Stimulated activated CD4-positive, alpha-beta T cell treated with anti-CD3 and anti-CD28 coated beads, Interleukin-2, amount 100 ng/mL, for 24 hours (primary cell): ENCODE results near the gene NEK8.
"Not testable (repeated sequence)": the region's sequence is repeated elsewhere in the genome, so short reads cannot be mapped to it uniquely, and the experiment has no call there.

ENCODE experiments used
- DNase-seq, 2 donors: peaks; one replicate each; pipeline ENCODE4 v3.0.0-alpha.2; 2020

Gene NEK8

GRCh38 chr17:28710861-28711722, 17.5 kb upstream of the NEK8 start:
- peak; percentile 89 to 96 for DNase-seq

GRCh38 chr17:28711723-28712031, 16.9 kb upstream of the NEK8 start, which contains the start of gene PROCA1:
Gene PROCA1, minus strand, starts transcription at chr17:28711888. Its CDS starts 228 bp downstream, at chr17:28711660.
- DNase-seq: no peak

GRCh38 chr17:28712032-28712704, 16.4 kb upstream of the NEK8 start:
- DNase-seq: peak; percentile 73 to 78

GRCh38 chr17:28712705-28713415, 15.7 kb upstream of the NEK8 start:
- no peak for DNase-seq

- no peak for DNase-seq
Observed at GRCh38 chr17:28714281-28714680, 14.3 kb upstream of the NEK8 start.

GRCh38 chr17:28715217-28715616, 13.4 kb upstream of the NEK8 start:
- no peak for DNase-seq

GRCh38 chr17:28716740-28717577, 11.6 kb upstream of the NEK8 start:
- DNase-seq: peak in 1 of 2 donors; percentile 46

- peak in 1 of 2 donors; percentile 58 for DNase-seq
Observed at GRCh38 chr17:28717578-28718332, 10.8 kb upstream of the NEK8 start, which contains the start of gene RAB34. Gene RAB34, minus strand, starts transcription at chr17:28717868. Its CDS starts 602 bp downstream, at chr17:28717266.

- no peak for DNase-seq
Observed at GRCh38 chr17:28718333-28719020, 10.1 kb upstream of the NEK8 start.

- DNase-seq: no peak
Observed at GRCh38 chr17:28719021-28719433, 9.6 kb upstream of the NEK8 start.

GRCh38 chr17:28720247-28720996, 8.2 kb upstream of the NEK8 start:
- DNase-seq: peak; percentile 59 to 60

GRCh38 chr17:28720997-28721329, 7.6 kb upstream of the NEK8 start:
- DNase-seq: peak in 1 of 2 donors; percentile 43

GRCh38 chr17:28722417-28723158, 6.0 kb upstream of the NEK8 start:
- DNase-seq: no peak

GRCh38 chr17:28723159-28723835, 5.3 kb upstream of the NEK8 start:
- no peak for DNase-seq

GRCh38 chr17:28723836-28724499, 4.6 kb upstream of the NEK8 start:
- DNase-seq: not testable (repeated sequence)

- DNase-seq: no peak
Observed at GRCh38 chr17:28724500-28725165, 4.0 kb upstream of the NEK8 start.

- peak; percentile 46 for DNase-seq
Observed at GRCh38 chr17:28725166-28725659, 3.4 kb upstream of the NEK8 start.
